ENCODE results near the gene IL1RAPL1.

IL1RAPL1 gene

DNA sequence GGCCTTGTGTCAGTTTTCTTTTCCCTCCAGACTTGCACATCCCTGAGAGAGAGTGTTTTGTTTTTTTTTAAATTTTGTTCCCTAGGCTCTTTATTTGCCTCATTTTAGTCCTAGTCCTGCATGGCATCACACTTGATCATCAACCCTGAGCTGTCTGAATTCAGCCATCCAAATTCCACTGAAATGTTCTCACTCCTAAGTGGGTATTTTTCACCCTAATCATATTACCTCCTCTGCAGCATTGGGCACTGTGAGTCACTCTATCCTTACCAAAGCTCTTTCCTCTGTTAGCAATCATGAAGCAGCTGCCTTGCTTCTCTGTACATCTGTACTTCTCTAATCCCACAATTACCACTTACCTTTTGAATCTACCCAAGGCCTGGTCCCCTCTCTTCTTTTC is 1271.5 kb downstream of the IL1RAPL1 start:
- DNase-seq (ENCODE audit: low read depth in 2 of 2) = peak; percentile 17 to 47
- no peak overlapping the region for H3K4me3 ChIP-seq (replicated peaks in 1 of 2; ENCODE audit: low read depth in 2 of 2, low read length in 2 of 2)
- TF ChIP-seq, protein P1, sequence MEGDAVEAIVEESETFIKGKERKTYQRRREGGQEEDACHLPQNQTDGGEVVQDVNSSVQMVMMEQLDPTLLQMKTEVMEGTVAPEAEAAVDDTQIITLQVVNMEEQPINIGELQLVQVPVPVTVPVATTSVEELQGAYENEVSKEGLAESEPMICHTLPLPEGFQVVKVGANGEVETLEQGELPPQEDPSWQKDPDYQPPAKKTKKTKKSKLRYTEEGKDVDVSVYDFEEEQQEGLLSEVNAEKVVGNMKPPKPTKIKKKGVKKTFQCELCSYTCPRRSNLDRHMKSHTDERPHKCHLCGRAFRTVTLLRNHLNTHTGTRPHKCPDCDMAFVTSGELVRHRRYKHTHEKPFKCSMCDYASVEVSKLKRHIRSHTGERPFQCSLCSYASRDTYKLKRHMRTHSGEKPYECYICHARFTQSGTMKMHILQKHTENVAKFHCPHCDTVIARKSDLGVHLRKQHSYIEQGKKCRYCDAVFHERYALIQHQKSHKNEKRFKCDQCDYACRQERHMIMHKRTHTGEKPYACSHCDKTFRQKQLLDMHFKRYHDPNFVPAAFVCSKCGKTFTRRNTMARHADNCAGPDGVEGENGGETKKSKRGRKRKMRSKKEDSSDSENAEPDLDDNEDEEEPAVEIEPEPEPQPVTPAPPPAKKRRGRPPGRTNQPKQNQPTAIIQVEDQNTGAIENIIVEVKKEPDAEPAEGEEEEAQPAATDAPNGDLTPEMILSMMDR (IDR thresholded peaks at IDR 0.05; ENCODE audit: low read depth, low read length) = no peak

- no peak for DNase-seq (ENCODE audit: low read depth in 2 of 2)
- no peak overlapping the region for H3K4me3 ChIP-seq (replicated peaks in 1 of 2; ENCODE audit: low read depth in 2 of 2, low read length in 2 of 2)
- TF ChIP-seq, protein P1 (IDR thresholded peaks at IDR 0.05; ENCODE audit: low read depth, low read length) = no peak
Observed at GRCh38 chrX:29862126-29862677, 1275.0 kb downstream of the IL1RAPL1 start.

- H3K4me3 ChIP-seq (replicated peaks in 1 of 2; ENCODE audit: low read depth in 2 of 2, low read length in 2 of 2) = no peak overlapping the region
- TF ChIP-seq, protein P1 (IDR thresholded peaks at IDR 0.05; ENCODE audit: low read depth, low read length) = no peak
- no peak for DNase-seq (ENCODE audit: low read depth in 2 of 2)
Observed at GRCh38 chrX:29867971-29868370, 1280.7 kb downstream of the IL1RAPL1 start.

DNA sequence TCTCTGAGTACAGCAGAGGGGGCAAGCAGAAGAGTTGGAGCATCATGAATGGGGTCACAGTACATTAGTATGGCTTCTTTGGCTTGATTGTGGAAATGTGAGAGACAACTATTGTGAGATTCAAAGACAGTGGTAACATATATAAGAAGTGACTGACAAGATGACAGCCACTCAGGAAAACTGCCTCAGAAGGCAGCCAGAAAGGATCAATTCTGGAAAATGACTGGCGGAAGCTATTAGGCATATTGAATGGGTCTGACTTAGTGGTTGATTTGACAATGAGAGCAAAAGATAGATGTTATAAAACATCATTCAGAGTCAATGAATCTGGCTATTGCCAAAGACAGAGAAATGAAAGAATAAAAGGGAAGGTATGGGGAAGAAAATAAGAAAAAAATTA is 1282.6 kb downstream of the IL1RAPL1 start:
- TF ChIP-seq, protein P1 (IDR thresholded peaks at IDR 0.05; ENCODE audit: low read depth, low read length) = no peak
- no peak for DNase-seq (ENCODE audit: low read depth in 2 of 2)
- H3K4me3 ChIP-seq (replicated peaks in 1 of 2; ENCODE audit: low read depth in 2 of 2, low read length in 2 of 2) = no peak overlapping the region

- no peak overlapping the region for H3K4me3 ChIP-seq (replicated peaks in 1 of 2; ENCODE audit: low read depth in 2 of 2, low read length in 2 of 2)
- no peak for DNase-seq (ENCODE audit: low read depth in 2 of 2)
- TF ChIP-seq, protein P1 (IDR thresholded peaks at IDR 0.05; ENCODE audit: low read depth, low read length) = no peak
Observed at GRCh38 chrX:29870608-29871007, 1283.4 kb downstream of the IL1RAPL1 start.

DNA sequence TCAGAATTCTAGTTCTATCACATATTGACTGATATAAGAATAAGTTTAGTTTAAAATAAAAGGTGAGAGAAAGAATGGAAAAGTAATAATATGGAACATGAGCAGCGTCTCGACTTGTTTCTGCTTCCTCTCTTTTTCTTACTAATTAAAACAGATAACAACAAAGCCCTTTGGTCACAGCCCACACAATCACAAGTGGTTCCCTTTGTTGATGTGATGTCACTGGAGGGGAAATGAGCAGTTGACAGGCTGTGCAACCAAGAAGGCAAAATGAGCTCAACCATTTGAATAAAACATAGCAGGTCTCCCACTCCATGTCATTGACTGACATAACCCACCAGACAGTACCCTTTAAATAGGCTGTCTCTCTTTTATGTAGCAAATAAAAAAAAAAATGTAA is 1285.6 kb downstream of the IL1RAPL1 start:
- TF ChIP-seq, protein P1 (IDR thresholded peaks at IDR 0.05; ENCODE audit: low read depth, low read length) = no peak
- H3K4me3 ChIP-seq (replicated peaks in 1 of 2; ENCODE audit: low read depth in 2 of 2, low read length in 2 of 2) = no peak overlapping the region
- no peak for DNase-seq (ENCODE audit: low read depth in 2 of 2)

- no peak for DNase-seq (ENCODE audit: low read depth in 2 of 2)
- TF ChIP-seq, protein P1 (IDR thresholded peaks at IDR 0.05; ENCODE audit: low read depth, low read length) = no peak
- no peak overlapping the region for H3K4me3 ChIP-seq (replicated peaks in 1 of 2; ENCODE audit: low read depth in 2 of 2, low read length in 2 of 2)
Observed at GRCh38 chrX:29876733-29877132, 1289.5 kb downstream of the IL1RAPL1 start.
